GM18907 (cell line): Measurements from ENCODE around the gene LPCAT1.
A peak's percentile ranks its signal among the peaks of the same experiment; 100 is the strongest.
"Not testable (repeated sequence)": the region's sequence is repeated elsewhere in the genome, so short reads cannot be mapped to it uniquely, and the experiment has no call there.

Experiments
- ATAC-seq: cut with Tn5 transposase; IDR thresholded peaks from one replicate; pipeline ENCODE4 v1.9.1; 2021; ENCODE audit warnings: mild to moderate bottlenecking, moderate library complexity; ENCODE audit not compliant: unreplicated experiment

The LPCAT1 gene

DNA sequence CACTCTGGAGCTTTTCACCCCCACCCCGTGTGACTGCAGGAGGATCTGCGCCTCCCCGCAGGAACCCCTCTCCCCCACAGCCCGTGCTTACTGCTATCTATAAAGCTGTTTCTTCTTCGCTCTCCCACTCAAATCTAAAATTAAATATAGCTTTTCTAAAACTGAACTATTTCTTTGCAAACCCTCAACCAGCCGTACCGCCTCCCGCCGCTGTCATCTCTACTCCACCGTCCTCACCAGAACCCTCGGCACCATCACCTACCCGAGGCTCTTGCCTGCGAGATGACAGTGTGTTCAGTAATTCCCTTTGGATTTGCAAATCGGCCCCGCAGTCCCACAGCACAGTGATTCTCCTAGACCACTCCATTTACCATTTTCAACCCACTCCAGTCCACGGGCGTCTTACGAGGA lies 13.6 kb downstream of the LPCAT1 start:
- no peak for ATAC-seq

- no peak for ATAC-seq
These were observed 14.2 kb downstream of the LPCAT1 start for GRCh38 chr5:1509346-1510085.

GRCh38 chr5:1508659-1509290 lies 15.0 kb downstream of the LPCAT1 start:
- no peak for ATAC-seq

DNA sequence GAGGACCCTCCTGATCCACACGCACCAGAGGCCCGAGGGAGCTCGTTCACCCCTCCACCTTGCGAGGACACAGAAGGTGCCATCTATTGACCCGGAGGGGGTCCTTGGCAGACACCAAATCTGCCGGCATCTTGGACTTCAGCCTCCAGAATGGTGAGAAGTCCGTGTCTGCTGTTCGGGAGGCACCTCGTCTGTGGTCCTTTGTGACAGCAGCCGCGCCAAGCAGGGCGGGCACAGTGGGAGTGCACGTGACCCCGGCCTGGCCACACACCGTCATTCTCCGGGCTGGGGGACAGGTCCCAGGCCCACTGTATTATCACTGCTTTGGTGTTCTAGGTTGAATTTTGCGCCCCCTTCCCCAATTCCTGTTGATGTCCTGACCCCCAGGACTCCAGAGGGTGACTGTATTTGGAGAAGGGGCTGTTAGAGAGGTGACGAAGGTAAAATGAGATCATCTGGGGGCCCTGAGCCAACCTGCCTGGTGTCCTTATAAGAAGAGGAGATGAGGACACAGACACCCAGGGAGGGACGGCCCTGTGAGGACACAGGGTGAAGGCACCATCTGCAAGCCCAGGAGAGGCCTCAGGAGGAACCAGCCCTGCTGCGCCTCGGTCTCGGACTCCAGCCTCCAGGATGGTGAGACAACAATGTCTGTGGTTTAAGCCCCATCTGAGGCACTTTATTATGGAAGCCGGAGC lies 15.7 kb downstream of the LPCAT1 start:
- no peak for ATAC-seq

- ATAC-seq, result no peak
These were observed 16.3 kb downstream of the LPCAT1 start for GRCh38 chr5:1507457-1507856.

- no peak for ATAC-seq
These were observed 16.8 kb downstream of the LPCAT1 start for GRCh38 chr5:1507014-1507375.

DNA sequence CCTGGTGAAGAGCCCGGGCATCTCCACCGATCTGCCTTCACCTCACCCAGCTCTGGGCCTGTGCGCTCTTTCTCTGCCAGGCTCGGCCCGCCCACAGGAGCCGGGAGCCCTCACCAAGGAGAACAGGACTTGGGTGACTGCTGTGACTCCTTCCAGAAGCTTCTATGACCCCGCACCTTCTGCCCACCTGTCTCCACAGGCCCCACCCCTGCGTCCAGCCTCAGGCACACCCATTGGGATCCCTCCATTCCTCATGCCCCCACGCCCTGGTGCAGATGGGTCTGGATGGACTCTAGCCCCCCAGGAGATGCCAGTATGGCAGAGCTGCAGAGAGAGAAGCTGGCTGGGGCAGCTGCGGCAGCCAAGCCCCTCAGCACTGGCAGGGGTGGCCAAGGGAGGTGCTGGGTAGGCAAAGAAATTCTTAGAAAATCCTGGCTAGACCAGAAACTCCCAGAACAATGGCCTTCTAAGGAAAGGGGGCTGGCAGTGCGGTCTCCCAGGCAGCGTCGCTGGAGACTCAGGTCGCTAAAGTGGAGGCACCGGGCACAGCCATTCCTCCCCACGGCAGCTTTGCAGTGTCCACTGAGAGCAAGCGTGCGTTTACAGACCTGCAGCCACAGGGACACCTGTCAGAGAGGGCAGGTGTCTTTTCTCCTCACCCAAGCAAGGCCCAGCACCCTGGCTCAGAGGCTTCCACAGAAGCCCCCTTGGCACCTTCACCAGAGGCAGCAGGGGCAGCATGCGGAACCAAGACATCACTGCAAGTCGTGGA lies 17.3 kb downstream of the LPCAT1 start:
- no peak for ATAC-seq

DNA sequence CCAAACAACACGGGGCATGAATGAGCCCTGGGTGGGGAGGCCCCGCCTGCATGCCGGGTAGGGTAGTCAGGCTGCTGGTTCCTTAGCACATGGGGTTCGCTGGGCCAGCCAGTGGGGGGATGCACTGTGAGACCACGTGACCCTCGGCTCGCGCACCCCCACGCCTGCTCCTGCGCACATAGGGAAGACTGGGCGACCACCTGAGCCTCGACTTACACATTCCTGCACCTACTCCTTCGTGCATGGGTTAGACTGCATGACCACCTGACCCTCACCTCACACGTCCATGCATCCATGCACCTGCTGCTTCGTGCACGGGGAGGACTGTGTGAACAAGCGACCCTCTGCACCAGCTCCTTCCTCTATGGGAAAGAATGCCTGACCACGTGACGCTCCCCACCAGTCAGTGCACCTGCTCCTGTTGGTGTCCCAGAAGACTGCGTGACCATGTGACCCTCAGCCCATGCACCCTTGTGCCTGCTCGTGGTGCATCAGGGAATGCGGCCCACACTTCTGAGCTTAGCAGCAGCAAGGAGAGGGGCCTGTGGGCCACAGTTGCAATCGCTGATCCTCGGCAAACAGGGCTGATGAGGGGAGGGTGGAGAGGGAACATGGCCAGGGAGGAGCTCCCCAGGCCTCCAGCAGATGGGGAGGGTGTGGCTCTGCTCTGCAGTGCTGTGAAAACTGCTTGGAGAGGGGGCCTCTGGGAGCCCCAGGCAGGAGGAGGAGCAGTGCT lies 18.1 kb downstream of the LPCAT1 start:
- ATAC-seq, result no peak

DNA sequence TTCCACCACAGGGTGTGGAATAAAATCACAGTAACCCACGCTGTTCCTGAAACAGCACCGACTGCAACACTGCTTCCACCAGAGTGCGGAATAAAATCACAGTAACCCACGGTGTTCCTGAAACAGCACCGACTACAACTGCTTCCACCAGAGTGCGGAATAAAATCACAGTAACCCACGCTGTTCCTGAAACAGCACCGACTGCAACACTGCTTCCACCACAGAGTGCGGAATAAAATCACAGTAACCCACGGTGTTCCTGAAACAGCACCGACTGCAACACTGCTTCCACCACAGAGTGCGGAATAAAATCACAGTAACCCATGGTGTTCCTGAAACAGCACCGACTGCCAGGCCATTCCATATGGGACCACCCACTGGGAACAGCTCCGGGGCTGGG lies 18.7 kb downstream of the LPCAT1 start:
- ATAC-seq, result not testable (repeated sequence)

DNA sequence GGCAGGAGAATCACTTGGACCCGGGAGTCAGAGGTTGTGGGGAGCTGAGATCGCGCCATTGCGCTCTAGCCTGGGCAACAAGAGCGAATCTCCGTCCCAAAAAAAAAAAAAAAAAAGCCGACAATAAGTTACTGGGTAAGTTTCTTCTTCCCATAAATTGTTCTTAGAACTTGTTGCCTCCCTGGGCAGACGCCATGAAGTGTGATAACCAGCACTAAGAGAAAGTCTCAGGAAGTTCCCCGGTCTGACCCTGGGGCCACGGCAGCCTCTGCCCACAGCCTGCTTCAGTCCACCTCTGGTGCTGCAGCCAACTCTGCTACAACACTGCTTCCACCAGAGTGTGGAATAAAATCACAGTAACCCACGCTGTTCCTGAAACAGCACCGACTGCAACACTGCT lies 19.1 kb downstream of the LPCAT1 start:
- ATAC-seq, result no peak

GRCh38 chr5:1504069-1504595 lies 19.6 kb downstream of the LPCAT1 start:
- ATAC-seq, result peak; percentile 4

GRCh38 chr5:1503241-1504068 lies 20.3 kb downstream of the LPCAT1 start:
- peak; percentile 29 for ATAC-seq

DNA sequence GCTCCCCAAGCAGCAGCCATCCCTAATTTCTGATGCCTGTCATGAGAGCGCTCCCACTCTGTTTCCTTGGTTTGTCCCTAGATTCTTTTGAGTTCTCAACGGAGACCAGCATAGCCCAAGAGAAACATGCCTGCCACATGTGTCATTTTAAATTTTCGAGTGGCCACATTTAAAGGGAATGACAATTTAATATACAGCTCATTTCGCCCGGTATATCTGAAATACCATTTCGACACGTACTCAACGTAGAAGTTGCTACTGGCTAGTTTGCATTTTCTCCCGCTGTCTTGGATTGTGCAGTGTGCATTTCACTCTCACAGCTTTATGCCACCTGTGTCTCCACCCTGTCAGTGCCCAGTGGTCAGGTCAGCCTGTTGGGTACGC lies 21.0 kb downstream of the LPCAT1 start:
- no peak for ATAC-seq

DNA sequence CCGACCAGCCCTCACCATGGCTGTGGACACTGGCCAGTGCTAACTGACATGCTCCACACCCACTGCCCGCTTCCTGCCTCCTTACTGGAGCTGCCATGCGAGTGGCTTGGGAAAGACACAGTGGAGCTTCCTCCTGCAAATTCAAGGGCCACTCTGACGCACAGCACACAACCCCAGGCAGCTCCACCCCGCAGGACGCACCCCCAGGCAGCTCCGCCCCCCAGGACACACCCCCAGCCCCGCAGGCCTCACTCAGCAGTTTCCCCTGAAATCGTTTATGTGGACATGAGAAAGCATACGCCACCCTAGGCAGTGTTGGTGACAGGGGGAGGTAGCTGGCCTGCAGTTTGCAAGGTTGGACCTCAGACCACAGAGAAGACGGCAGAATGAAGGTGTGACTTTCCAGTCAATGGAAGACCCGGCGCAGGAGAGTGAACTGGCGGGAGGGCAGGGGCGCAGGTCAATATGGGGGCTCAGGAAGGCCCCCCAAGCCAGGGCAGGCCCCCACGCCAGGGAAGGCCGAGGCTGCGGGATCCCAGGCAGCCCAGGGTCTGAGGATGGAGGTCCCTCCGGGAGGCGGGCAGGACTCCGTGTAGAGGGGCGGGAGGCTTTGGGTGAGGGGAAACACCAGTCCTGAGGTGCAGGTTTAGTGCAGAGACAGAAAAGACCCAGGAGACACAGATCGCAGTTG lies 21.6 kb downstream of the LPCAT1 start:
- no peak for ATAC-seq

- no peak for ATAC-seq
These were observed 22.3 kb downstream of the LPCAT1 start for GRCh38 chr5:1501372-1502045.

GRCh38 chr5:1500411-1501091 lies 23.2 kb downstream of the LPCAT1 start:
- ATAC-seq, result no peak

GRCh38 chr5:1499851-1500250 lies 23.9 kb downstream of the LPCAT1 start:
- no peak for ATAC-seq
